Measurements from ENCODE around the gene PRPSAP1.

DNA sequence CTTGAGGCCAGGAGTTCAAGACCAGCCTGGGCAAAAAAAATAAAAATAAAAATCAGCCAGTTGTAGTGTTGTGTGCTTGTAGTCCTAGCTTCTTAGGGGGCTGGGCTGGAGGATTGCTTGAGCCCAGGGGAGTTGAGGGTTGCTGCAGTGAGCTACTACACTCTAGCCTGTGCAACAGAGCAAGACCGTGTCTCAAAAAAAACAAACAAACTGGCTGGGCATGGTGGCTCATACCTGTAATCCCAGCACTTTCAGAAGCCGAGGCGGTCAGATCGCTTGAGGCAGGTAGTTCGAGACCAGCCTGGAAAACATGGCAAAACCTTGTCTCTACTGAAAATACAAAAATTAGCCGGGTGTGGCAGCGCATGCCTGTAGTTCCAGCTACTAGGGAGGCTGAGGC lies 93.5 kb downstream of the PRPSAP1 start:
- TF ChIP-seq SUZ12 (IDR thresholded peaks at IDR 0.05; ENCODE audit: extremely low read depth, insufficient read depth, insufficient read length) = no peak
- no peak for TF ChIP-seq ZNF274 (IDR thresholded peaks at IDR 0.05; ENCODE audit: low read depth, low read length)

All from NT2/D1 (cell line).